CD4-positive, alpha-beta T cell treated with Interleukin-15 for 1 hour (primary cell): Measurements from ENCODE around the gene ITSN2.
"Not testable (repeated sequence)": the region's sequence is repeated elsewhere in the genome, so short reads cannot be mapped to it uniquely, and the experiment has no call there.

Experiments used
- DNase-seq: peaks from one replicate; pipeline ENCODE4 v3.0.0-alpha.2; 2020

Gene ITSN2

DNA sequence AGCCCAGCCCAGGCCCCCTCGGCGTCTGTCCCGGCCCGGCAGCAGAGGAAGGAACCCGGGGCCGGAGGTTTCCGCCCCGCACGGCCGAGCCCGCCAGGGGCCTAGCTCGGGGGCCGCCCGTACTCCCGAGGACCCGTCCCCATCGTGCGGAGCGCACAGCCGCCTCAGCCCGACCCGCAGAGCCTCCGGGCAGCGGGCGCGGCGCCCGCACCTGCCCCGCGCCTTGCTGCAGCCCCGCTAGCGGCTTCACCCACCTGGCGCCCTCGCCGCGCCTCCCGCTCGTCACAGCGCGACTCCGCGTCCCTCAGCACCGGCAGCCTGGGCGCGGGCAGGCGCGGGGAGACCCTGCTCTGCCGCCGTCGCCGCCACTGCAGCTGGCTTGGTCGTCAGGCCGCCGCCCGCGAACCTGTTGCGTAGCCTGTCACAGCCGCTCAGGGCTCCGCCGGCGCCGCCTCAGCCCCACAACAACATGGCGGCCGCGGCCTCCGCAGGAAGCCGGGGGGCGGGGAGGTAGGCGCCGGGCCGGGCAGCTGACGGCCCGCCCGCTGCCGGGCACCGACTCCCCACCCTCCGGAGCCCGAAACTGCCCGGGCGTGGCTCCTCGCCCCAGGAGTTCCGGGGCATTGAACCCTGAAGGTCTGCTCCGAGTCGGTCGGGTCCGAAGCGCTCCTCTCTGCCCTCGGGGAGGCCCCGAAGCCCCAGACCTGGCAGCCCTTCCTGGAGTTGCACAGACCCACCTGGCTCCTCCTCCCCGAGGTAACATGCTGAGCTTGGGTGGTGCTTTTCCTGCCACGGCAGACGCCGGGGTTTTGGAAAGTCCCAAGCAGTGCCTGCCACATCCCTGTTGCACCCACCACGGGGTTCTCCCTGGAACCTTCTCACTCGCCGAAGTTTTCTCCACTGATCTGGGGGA, at the start of gene ITSN2:
TSS of gene ITSN2 (minus strand) at position 487 of the 913 bp plus-strand sequence. CDS start 32,454 bp downstream, outside the sequence.
- peak; percentile 88 for DNase-seq

GRCh38 chr2:24409171-24409570, 48.8 kb upstream of the ITSN2 start:
- DNase-seq, result no peak

GRCh38 chr2:24408704-24409103, 48.4 kb upstream of the ITSN2 start:
- not testable (repeated sequence) for DNase-seq

GRCh38 chr2:24404491-24404921, 44.2 kb upstream of the ITSN2 start:
- DNase-seq, result no peak

GRCh38 chr2:24403832-24404212, 43.5 kb upstream of the ITSN2 start:
- DNase-seq, result no peak

- no peak for DNase-seq
These were observed 43.0 kb upstream of the ITSN2 start for GRCh38 chr2:24403168-24403831.

GRCh38 chr2:24402242-24403097, 42.1 kb upstream of the ITSN2 start:
- no peak for DNase-seq

DNA sequence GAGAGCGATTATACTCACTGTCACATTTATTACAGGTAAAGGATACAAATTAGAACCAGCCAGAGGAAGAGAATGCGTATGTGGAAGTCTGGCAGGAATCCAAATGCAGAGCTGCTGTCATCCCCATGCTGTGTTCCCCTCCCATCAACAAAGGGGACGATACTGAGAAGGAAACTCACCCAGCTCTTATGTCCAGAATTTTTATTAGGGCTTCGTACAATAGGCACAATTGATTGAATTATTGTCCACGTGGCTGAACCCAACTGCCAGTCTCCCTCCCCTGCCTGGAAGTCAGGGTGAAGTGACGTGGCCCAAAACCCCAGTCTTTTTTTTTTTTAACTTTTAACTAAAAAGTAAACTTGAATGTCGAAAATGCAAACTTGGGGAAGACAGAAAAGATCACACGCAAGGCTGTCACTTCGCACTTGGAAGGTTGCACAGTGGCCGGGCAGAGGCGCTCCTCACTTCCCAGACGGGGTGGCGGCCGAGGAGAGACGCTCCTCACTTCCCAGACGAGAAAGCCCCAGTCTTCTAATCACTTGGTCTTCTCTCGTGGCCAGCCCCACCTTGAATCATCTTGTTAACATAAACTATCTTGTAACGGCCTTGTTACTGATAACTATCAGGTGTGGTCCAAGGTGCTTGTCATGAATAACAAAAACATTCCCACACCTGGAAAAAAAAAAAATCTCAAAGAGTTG, 40.0 kb upstream of the ITSN2 start:
- no peak for DNase-seq

DNA sequence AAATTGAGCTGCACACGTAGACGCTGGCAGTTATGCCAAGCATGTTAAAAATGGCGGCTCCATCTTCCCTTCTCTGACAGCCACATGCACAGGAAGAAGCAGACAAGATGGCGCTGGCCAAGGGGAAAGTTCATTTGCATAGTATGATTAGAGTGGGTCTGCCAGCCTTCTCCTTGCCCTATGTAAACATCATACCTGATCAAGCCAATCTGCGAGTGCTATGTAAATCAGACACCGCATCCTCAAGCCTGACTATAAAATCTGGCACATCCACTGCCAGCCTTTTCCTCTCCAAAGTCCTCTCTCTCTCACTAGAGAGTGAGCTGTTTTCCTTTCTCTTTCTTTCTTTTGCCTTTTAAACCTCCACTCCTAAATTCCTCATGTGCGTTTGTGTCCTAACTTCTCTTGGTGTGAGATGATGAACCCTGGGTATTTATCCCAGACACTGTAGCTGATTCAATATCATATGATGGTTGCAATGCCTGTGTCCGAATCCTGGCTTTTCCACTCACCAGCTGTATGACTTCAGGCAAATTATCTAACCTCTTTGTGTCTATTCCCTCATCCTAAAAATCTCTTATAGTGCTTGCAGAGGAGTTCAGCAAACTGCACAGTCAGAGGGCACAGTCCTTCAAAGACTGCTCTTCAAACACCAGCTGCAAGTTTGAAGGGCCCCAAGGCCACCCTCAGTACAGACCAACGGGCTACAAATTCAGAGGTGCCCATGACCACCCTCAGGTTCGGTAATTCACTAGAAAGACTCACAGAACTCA, 39.3 kb upstream of the ITSN2 start:
- DNase-seq, result no peak

- no peak for DNase-seq
These were observed 34.7 kb upstream of the ITSN2 start for GRCh38 chr2:24394998-24395397.

- no peak for DNase-seq
These were observed 32.3 kb upstream of the ITSN2 start for GRCh38 chr2:24392542-24393059.

DNA sequence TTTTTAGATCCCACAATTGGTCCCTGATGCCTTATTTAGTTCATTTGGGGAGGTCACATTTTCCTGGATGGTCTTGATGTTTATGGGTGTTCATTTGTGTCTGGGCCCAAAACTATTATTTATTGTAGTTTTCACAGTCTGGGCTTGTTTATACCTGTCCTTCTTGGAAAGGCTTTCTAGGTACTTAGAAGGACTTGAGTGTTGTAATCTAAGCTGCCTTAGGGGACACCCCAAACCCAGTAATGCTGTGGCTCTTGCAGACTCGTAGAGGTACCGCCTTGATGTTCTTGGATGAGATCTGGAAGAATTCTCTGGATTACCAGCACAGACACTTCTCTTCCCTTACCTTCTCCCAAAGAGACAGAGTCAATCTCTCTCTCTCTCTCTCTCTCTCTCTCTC, 25.0 kb upstream of the ITSN2 start:
- no peak for DNase-seq

DNA sequence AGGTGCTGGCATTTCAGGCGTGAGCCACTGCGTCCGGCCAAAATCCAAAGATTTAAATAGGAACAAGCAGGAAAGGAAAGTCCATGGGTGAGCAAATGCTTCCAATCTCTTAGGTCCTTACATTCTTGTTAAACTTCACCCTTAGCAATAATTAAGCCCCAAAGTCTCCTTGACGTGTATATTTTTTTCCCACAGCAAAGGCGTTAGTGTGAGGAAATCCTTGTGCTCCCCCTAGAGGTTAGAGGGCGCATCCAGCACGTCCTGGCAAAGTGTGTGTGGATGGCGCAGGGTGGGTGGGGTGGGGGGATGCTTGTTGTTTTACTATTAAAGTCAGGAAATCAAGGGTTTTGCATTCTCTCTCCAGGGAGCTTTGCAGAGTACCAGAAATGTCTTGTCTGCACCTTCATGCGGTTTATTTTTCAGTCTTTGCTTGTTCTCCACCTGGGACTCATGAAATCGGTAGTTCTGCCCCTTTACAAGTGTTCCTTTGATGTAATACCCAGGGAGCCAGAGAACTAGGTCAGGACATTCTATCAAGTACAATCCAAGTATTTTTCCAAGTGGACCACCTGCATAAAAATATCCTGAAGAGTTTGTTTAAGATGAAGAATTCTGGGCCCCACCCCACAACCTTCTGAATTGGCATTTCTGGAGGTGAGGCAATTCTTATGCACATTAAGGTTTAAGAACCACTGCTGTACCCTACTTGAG, 22.2 kb upstream of the ITSN2 start:
- peak; percentile 51 for DNase-seq

DNA sequence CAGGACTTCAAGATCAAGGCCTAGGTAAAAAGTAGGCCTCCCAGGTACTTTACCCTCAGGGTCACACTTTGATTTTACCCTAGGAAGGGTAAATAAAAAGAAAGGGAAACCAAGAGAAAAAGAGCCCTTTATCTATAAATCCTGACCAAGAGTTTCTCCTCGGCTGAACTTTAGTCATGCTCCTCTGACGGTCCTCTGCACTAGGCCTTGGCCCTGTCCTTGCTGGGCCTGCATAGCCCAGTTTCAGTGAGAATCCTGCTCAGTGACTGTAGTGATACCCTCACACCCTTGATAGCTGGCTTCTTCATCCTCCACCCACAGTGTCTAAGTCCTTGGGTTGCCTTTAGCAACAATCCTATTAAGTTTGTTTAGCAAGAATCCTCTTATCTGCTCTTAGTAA, 20.5 kb upstream of the ITSN2 start:
- DNase-seq, result no peak

GRCh38 chr2:24375349-24376087, 15.2 kb upstream of the ITSN2 start:
- no peak for DNase-seq

DNA sequence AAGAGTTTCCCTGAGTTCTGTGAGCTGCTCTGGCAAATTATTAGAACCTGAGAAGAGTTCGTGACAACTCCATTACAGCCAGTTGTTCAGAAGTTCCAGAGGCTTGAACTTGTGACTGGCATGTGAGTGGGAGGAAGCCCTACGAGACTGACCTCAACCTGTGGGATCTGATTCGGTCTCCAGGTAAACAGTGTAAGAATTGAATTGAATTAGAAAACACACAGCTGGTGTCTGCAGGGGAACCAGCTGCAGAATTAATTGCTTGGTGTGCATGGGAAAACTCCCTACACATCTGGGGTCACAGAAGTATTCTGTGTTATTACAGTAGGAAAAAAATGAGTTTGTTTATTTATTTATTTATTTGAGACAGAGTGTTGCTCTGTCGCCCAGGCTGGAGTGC, 14.0 kb upstream of the ITSN2 start:
- DNase-seq, result no peak

- DNase-seq, result no peak
These were observed 11.7 kb upstream of the ITSN2 start for GRCh38 chr2:24372033-24372432.

DNA sequence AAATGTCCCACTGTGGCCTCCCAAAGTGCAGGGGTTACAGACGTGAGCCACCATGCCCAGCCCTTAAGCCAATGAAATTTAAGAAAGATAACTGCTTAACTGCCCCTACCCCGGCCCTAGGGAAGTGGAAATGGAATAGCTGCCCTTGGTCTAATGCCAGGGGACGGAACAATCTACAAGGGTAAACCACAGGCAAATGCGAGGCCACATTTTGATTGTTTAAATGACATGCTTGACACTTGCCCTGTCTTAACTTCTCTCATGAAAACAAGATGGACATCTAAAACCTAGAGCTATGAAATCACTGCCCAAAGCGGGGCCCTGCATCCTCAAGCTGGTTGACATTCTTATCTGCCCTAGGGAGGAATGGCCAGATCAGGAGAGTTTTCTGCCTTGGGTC, 5.5 kb upstream of the ITSN2 start:
- DNase-seq, result no peak

GRCh38 chr2:24365051-24365450, 4.7 kb upstream of the ITSN2 start:
- peak; percentile 66 for DNase-seq

DNA sequence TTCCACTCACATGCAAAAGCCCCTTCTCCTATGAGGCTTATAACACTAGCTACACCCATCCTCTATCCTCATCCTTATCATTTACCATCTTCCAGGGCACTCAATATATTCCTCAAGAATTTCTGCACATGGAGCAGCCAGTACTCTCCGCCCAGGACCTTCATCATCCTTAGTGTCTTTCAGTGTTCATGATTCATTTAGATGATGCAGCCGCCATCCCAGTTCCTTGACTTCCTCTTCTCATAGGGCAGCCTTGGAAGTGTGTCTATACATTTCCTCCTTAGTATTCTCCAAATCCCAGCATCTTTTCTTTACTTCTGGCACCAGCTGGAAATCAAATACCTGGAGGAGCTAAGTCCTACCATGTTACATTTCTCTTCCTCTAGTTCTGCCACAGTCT, 3.0 kb upstream of the ITSN2 start:
- DNase-seq, result no peak
